ENCODE data around the gene PAX2. TPM values are rescaled to one million over a fixed set of nuclear protein-coding genes. Genes with fewer than 3 reads are reported as not detected.

Gene PAX2
- total RNA-seq, 1 donor from 2014 or later, result 5.1 TPM

DNA sequence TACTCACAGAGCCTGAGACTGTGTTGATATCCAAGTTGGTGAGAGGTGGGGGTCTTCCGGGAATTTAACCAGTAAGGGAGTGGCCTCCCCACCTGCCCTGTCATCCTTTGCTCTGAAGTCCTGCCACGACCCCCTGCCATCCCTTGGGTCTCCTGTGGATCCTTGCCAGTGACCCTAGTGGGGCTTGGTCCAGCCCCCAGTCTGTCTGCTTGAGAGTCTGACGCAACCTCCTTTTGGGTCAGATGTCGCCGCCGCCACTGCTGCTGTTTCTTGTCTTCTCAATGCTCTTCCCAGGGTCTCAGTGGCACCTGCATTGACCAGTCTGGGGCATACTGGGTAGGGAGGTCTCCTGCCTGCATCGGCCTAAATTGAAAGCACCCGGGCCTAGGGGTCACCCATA lies 28.8 kb downstream of the PAX2 start:
- TF ChIP-seq, protein P1, sequence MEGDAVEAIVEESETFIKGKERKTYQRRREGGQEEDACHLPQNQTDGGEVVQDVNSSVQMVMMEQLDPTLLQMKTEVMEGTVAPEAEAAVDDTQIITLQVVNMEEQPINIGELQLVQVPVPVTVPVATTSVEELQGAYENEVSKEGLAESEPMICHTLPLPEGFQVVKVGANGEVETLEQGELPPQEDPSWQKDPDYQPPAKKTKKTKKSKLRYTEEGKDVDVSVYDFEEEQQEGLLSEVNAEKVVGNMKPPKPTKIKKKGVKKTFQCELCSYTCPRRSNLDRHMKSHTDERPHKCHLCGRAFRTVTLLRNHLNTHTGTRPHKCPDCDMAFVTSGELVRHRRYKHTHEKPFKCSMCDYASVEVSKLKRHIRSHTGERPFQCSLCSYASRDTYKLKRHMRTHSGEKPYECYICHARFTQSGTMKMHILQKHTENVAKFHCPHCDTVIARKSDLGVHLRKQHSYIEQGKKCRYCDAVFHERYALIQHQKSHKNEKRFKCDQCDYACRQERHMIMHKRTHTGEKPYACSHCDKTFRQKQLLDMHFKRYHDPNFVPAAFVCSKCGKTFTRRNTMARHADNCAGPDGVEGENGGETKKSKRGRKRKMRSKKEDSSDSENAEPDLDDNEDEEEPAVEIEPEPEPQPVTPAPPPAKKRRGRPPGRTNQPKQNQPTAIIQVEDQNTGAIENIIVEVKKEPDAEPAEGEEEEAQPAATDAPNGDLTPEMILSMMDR (IDR thresholded peaks at IDR 0.05; ENCODE audit: insufficient read depth, low read length, poor library complexity, severe bottlenecking), result no peak
- DNase-seq (ENCODE audit: low read depth), result no peak
- H3K27me3 ChIP-seq (ENCODE audit: control insufficient read depth, insufficient read depth, low read length), result no peaks in the 10 kb centered on the region
- H3K36me3 ChIP-seq (ENCODE audit: control insufficient read depth, insufficient read depth, low read length), result peaks cover 2% of the 10 kb centered on the region
- no peak overlapping the region for H3K4me3 ChIP-seq (ENCODE audit: low read depth, low read length)

DNA sequence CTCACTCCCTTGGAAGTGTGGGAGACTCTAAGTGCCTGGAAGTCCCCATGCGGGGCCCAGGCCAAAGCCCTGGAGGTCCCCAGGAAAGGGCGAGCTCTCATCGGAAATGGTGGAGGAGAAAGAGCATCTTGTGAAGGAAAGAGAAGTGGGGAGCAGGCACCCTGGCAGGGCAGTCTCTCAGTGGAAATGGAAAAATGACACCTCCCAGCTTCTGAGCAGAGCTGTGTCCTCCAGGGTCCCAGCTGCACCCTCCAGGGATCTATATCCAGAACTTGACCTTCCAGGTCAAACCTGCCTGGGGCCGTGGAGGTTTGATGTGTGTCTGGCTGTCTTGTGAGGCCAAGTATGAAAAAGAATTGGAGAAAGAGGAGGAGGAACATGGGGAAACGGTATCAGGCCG lies 29.5 kb downstream of the PAX2 start:
- no peak overlapping the region for H3K4me3 ChIP-seq (ENCODE audit: low read depth, low read length)
- no peak for DNase-seq (ENCODE audit: low read depth)
- no peaks in the 10 kb centered on the region for H3K27me3 ChIP-seq (ENCODE audit: control insufficient read depth, insufficient read depth, low read length)
- peaks cover 3% of the 10 kb centered on the region for H3K36me3 ChIP-seq (ENCODE audit: control insufficient read depth, insufficient read depth, low read length)
- TF ChIP-seq, protein P1 (IDR thresholded peaks at IDR 0.05; ENCODE audit: insufficient read depth, low read length, poor library complexity, severe bottlenecking), result no peak

DNA sequence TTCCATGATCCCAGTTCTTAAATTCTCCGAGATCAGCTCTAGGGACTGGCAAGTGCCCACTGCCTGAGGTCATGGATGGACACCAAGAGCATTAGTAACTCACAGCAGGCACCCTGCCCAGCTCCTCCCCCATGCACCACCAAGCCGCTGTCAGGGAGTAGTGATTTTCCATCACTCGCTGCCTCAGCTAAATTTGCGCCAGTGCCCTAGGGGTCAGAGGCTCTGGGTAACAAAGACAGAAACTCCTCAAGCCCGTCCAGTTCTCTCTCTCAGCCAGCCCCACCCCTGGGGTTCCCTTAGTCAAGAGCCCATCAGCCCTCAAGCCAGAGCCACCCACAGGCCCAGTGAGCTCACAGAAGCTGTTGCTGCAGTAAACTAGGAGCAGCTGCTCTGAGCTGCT lies 30.0 kb downstream of the PAX2 start:
- no peak overlapping the region for H3K4me3 ChIP-seq (ENCODE audit: low read depth, low read length)
- peak; percentile 29 for DNase-seq (ENCODE audit: low read depth)
- H3K36me3 ChIP-seq (ENCODE audit: control insufficient read depth, insufficient read depth, low read length), result peaks cover 3% of the 10 kb centered on the region
- no peaks in the 10 kb centered on the region for H3K27me3 ChIP-seq (ENCODE audit: control insufficient read depth, insufficient read depth, low read length)
- TF ChIP-seq, protein P1 (IDR thresholded peaks at IDR 0.05; ENCODE audit: insufficient read depth, low read length, poor library complexity, severe bottlenecking), result no peak

DNA sequence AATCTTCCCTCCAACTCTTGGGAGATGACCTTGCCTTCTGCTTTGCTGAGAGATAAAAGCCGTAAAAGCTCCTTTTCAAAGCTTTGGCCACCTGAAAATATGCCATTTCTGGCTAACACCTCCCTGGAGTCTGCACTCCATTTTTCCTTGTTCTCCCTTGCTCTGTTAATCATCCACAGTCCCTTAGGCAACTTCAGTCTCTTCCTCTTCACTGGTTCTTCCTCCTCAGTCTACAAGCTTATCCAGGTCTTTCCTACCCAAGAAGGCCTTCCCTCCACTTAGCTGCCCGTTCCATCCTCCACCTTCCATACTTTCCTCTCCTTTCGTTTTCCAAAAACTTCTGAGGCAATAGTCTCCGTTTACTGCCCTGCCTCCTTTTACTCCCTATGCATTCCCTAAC lies 30.5 kb downstream of the PAX2 start:
- DNase-seq (ENCODE audit: low read depth), result no peak
- Histone ChIP-seq H3K27me3 (ENCODE audit: control insufficient read depth, insufficient read depth, low read length) (no peaks in the 10 kb centered on the region), H3K36me3 (ENCODE audit: control insufficient read depth, insufficient read depth, low read length) (peaks cover 3% of the 10 kb centered on the region), H3K4me3 (ENCODE audit: low read depth, low read length) (no peak overlapping the region)
- TF ChIP-seq, protein P1 (IDR thresholded peaks at IDR 0.05; ENCODE audit: insufficient read depth, low read length, poor library complexity, severe bottlenecking), result no peak

DNA sequence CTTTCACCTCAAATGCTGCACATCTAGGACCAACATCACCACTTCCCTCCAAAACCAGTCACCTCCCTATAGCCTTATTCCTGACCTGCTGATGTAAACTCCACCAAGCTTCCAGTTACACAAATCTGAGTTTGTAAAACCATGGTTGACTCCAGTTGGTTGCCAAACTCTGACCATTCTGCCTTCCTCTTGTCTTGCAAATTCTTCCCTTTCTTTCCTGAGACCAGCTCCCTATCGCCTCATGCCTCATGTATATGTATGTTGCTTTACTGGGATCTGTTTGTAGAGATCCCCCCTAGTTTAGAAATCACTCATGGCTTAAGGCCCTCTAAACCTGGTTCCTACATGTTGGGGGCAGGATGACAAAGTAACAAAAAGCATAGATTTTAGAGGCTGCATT lies 31.3 kb downstream of the PAX2 start:
- H3K36me3 ChIP-seq (ENCODE audit: control insufficient read depth, insufficient read depth, low read length), result peaks cover 3% of the 10 kb centered on the region
- H3K27me3 ChIP-seq (ENCODE audit: control insufficient read depth, insufficient read depth, low read length), result no peaks in the 10 kb centered on the region
- H3K4me3 ChIP-seq (ENCODE audit: low read depth, low read length), result no peak overlapping the region
- TF ChIP-seq, protein P1 (IDR thresholded peaks at IDR 0.05; ENCODE audit: insufficient read depth, low read length, poor library complexity, severe bottlenecking), result no peak
- DNase-seq (ENCODE audit: low read depth), result no peak

DNA sequence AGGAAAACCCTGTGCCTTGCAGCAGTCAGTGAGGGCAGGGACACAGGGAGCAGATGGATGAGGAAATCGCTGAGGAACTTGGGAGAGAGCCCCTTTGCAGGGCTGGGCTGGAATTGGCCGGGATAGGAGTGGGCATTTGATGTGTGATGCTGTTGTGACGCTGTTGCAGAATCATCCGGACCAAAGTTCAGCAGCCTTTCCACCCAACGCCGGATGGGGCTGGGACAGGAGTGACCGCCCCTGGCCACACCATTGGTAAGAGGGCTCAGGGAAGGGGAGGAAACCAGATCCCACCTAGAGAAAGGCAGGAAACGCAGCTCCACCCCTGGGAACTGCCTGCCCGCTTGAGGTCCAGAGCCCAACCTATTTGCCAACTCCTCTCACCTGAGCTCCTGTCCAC lies 33.9 kb downstream of the PAX2 start:
- no peaks in the 10 kb centered on the region for H3K27me3 ChIP-seq (ENCODE audit: control insufficient read depth, insufficient read depth, low read length)
- H3K4me3 ChIP-seq (ENCODE audit: low read depth, low read length), result no peak overlapping the region
- no peak for DNase-seq (ENCODE audit: low read depth)
- TF ChIP-seq, protein P1 (IDR thresholded peaks at IDR 0.05; ENCODE audit: insufficient read depth, low read length, poor library complexity, severe bottlenecking), result no peak
- peaks cover 5% of the 10 kb centered on the region for H3K36me3 ChIP-seq (ENCODE audit: control insufficient read depth, insufficient read depth, low read length)

Data from kidney epithelial cell (primary cell).